Osteoblast (primary cell): ENCODE data around the gene KIAA0753. TPM values are rescaled to one million over a fixed set of nuclear protein-coding genes. Genes with fewer than 3 reads are reported as not detected.
"Not testable (repeated sequence)": the region's sequence is repeated elsewhere in the genome, so short reads cannot be mapped to it uniquely, and the experiment has no call there.

ENCODE experiments used
- DNase-seq: peaks from one replicate; pipeline ENCODE4 v3.0.0; 2011; ENCODE audit warnings: low spot score, mixed read lengths; ENCODE audit not compliant: insufficient read length; ENCODE audit errors: missing footprints
- H2AFZ ChIP-seq: 2 replicates; pipeline ENCODE4 v1.6.0; 2011; ENCODE audit warnings: mild to moderate bottlenecking, low read length
- H3K27ac ChIP-seq: 2 replicates; pipeline ENCODE4 v1.5.1; 2011; ENCODE audit warnings: mild to moderate bottlenecking, low read depth, low read length, moderate library complexity
- H3K27me3 ChIP-seq: 2 replicates; pipeline ENCODE4 v1.6.0; 2012; ENCODE audit warnings: mild to moderate bottlenecking, control low read depth, inconsistent platforms, low read length, moderate library complexity; ENCODE audit not compliant: insufficient read depth
- H3K36me3 ChIP-seq: 2 replicates; pipeline ENCODE4 v1.5.1; 2011; ENCODE audit warnings: mild to moderate bottlenecking, low read length, control low read depth, moderate library complexity; ENCODE audit not compliant: insufficient read depth
- H3K4me1 ChIP-seq: 2 replicates; pipeline ENCODE4 v1.5.1; 2011; ENCODE audit warnings: mild to moderate bottlenecking, low read length, control low read depth, moderate library complexity; ENCODE audit not compliant: insufficient read depth
- H3K4me2 ChIP-seq: 2 replicates; pipeline ENCODE4 v1.6.0; 2011; ENCODE audit warnings: mild to moderate bottlenecking, low read length; ENCODE audit not compliant: insufficient read depth
- H3K4me3 ChIP-seq: fragments of 200-600 bp; sonication (generic); 3 replicates; pipeline ENCODE4 v1.5.1; 2012; ENCODE audit warnings: mild to moderate bottlenecking, low read length, inconsistent platforms; ENCODE audit not compliant: insufficient read depth
- H3K79me2 ChIP-seq: 2 replicates; pipeline ENCODE4 v1.6.0; 2012; ENCODE audit warnings: mild to moderate bottlenecking, low read length, control low read depth, inconsistent platforms; ENCODE audit not compliant: insufficient read depth
- H3K9me3 ChIP-seq: 2 replicates; pipeline ENCODE4 v1.5.1; 2011; ENCODE audit warnings: low read depth, low read length, control low read depth
- H4K20me1 ChIP-seq: 2 replicates; pipeline ENCODE4 v1.6.0; 2012; ENCODE audit warnings: mild to moderate bottlenecking, low read length, control low read depth; ENCODE audit not compliant: insufficient read depth
- CTCF ChIP-seq: IDR thresholded peaks from 2 replicates; pipeline ENCODE4 v1.5.1; 2011; ENCODE audit warnings: mild to moderate bottlenecking, low read depth, low read length, moderate library complexity; ENCODE audit errors: extremely low read depth
- total RNA-seq: library from RNA; depleted of rRNA; stranded (reverse); fragments of >200 nt; gene quantifications from 2 replicates; pipeline ENCODE4 v1.2.3, GENCODE V29; 2012

Gene KIAA0753
- total RNA-seq, 1 donor, result 17.0 TPM

- DNase-seq, result peak; percentile 91
- Histone ChIP-seq H4K20me1 (no peaks in the 10 kb centered on the region), H3K4me3 (no peak overlapping the region), H3K27ac (no peak overlapping the region), H3K36me3 (no peaks in the 10 kb centered on the region), H2AFZ (no peak overlapping the region), H3K9me3 (no peaks in the 10 kb centered on the region), H3K79me2 (no peaks in the 10 kb centered on the region), H3K4me1 (no peaks in the 10 kb centered on the region), H3K27me3 (peaks cover 41% of the 10 kb centered on the region), H3K4me2 (no peak overlapping the region)
- TF ChIP-seq CTCF, result peak; percentile 95
Measured at GRCh38 chr17:6666077-6666521, 25.6 kb upstream of the KIAA0753 start.

DNA sequence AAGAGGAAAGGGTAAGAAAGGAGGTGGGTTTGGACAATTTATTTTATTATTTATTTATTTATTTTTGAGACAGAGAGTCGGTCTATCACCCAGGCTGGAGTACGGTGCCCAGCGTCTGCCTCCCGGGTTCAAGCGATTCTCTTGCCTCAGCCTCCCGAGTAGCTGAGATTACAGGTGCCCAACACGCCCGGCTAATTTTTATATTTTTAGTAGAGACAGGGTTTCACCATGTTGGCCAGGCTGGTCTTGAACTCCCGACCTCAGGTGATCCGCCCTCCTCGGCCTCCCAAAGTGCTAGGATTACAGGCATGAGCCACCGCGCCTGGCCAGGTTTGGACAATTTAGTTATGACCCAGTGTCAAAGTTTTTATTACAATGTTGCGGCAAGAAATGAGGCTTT lies 22.7 kb upstream of the KIAA0753 start:
- not testable (repeated sequence) for H3K4me3 ChIP-seq, H4K20me1 ChIP-seq, H2AFZ ChIP-seq, H3K36me3 ChIP-seq, H3K79me2 ChIP-seq, H3K4me1 ChIP-seq, H3K9me3 ChIP-seq, H3K4me2 ChIP-seq, DNase-seq, H3K27ac ChIP-seq
- H3K27me3 ChIP-seq, result peaks cover 51% of the 10 kb centered on the region

DNA sequence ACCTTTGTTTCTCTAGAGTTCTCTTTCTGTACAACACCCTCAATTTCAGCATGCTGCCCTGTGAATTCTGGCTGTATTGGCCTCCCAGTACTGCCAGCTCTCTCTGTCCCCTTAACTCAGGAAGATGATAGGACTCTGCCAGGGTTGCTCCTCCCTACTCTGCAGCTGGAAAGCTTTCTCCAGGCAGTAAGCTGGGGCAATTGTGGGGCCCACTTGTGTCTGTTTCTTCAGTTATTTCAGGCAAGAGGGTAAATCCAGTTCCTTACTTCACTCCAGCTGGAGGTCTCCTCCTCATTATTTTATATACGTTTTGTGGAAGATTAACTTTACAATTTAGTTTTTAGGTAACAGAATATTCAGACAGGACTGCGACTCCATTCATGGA lies 20.9 kb upstream of the KIAA0753 start:
- Histone ChIP-seq H3K27me3 (peaks cover 51% of the 10 kb centered on the region), H3K9me3 (no peaks in the 10 kb centered on the region), H3K4me1 (no peaks in the 10 kb centered on the region), H3K79me2 (no peaks in the 10 kb centered on the region), H3K4me3 (no peak overlapping the region), H3K4me2 (no peak overlapping the region), H3K36me3 (no peaks in the 10 kb centered on the region), H4K20me1 (no peaks in the 10 kb centered on the region), H3K27ac (no peak overlapping the region), H2AFZ (no peak overlapping the region)
- no peak for TF ChIP-seq CTCF
- DNase-seq, result no peak

DNA sequence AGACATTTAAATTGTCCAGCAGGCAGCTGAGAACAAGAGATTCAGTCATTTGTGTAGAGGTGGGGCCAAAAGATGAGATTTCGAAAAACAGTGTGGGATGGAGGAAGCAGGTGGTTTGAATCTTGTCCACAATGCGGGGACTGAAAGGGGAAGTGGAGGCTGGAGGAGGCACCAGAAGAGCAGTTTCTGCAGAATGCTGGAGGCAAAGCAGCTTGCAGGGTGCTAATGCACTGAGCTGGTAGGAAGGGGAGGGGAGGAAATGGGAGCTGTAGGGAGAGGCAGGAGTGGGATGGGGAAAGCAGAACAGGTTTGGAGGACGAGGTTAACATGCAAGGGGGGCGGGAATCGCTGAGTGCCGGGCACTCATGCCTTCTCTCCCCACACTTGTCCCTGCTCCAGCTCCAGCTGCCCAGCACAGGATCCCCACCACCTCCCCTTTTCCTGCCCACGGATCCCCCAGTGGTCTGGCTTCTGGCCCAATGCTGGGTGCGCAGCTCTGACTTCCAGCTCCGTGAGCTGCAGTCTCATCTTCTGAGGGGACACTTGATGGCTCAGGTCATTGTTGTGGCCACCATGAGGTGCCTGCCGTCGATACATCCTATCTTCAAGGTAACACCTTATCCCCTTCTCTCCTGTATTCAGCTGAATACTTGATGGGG lies 20.4 kb upstream of the KIAA0753 start:
- H3K9me3 ChIP-seq, result no peaks in the 10 kb centered on the region
- H3K36me3 ChIP-seq, result no peaks in the 10 kb centered on the region
- H3K4me2 ChIP-seq, result no peak overlapping the region
- no peaks in the 10 kb centered on the region for H4K20me1 ChIP-seq
- no peak for TF ChIP-seq CTCF
- H2AFZ ChIP-seq, result no peak overlapping the region
- H3K79me2 ChIP-seq, result no peaks in the 10 kb centered on the region
- peaks cover 51% of the 10 kb centered on the region for H3K27me3 ChIP-seq
- DNase-seq, result no peak
- H3K4me1 ChIP-seq, result no peaks in the 10 kb centered on the region
- H3K4me3 ChIP-seq, result no peak overlapping the region
- no peak overlapping the region for H3K27ac ChIP-seq
